Smooth muscle cell of bladder (primary cell): ENCODE measurements around the gene GFRA1. TPM values are rescaled to one million over a fixed set of nuclear protein-coding genes. Genes with fewer than 3 reads are reported as not detected.

Experiments
- total RNA-seq: library from RNA; depleted of rRNA; stranded (reverse); fragments of >200 nt; gene quantifications from 2 replicates; pipeline ENCODE4 v1.2.3, GENCODE V29; 2014

The GFRA1 gene
- total RNA-seq = 1.6 and 2.7 TPM in 2 replicates

DNA sequence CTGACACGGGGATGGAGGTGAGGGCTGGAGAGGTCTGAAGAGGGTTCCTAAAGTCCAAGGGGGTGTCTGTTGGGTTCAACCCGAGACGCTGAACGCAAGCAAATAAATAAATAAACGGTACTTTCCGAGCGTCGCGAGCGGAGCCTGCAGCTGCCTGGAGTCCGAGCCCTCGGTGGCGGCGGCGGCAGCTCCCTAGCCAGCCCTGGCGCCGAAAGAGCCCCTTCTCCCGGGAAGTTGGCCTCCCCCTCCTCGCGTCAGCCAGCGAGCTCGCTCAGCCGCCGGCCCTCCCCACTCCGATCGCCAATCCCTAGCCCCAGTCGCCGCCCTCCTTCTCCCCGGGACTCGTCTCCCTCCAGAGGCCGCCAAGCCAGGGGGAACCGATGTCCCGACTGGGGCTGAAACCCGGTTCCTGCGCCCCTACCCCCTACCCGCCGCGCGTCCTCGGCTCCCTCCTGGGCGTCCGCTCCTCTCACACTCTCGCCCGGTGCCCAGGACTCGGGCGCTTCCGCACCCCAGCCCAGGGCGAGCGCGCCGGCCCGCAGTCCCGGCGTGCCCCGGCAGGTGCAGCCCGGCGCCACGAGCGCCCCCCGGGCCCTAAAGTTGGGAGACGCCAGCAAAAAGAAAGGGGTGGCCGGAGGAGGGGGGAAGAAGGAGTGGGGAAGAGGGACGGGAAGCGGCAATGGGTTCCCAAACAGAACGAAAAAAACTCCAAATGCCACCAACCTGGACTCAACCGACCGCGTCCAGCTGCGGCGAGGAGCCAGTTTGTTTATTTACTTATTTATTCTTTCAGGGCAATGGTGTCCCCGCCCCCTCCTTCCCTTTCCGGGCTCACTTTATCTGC, at the start of gene GFRA1:
GFRA1 (minus strand) TSS at position 767 of the 844 bp plus-strand sequence. CDS start 1,177 bp downstream, outside the sequence.

Other genes starting within 250 kb of the GFRA1 start
- not detected in 2 replicates for gene CCDC172, start 51.2 kb upstream of the GFRA1 start, total RNA-seq
- gene PNLIPRP3, start 154.6 kb upstream of the GFRA1 start, total RNA-seq = 0.09 TPM in 1 of 2 replicates, not detected in the other